HCT116 (cell line): ENCODE data around the gene DLG2. TPM values are rescaled to one million over a fixed set of nuclear protein-coding genes. Genes with fewer than 3 reads are reported as not detected.

Experiments used
- ATAC-seq: fragments of 200-7000 bp; cut with Tn5 transposase; 2 replicates; pipeline ENCODE4 v1.9.1; 2020; ENCODE audit warnings: mild to moderate bottlenecking, moderate library complexity
- BruUV-seq: library from RNA; stranded (reverse); fragments of 400-500 nt; replicated peaks from 2 replicates; lab custom pipeline; 2021; lab: Mats Ljungman, UMichigan
- CTCF ChIA-PET: fragments of 300-600 bp; sonication (Branson Sonifier 250); formaldehyde crosslinking; loops from one replicate; lab custom pipeline; 2021; ENCODE audit warnings: antibody characterized with exemption; lab: Charles Lee
- POLR2A ChIA-PET: fragments of 300-600, 350-600 bp; sonication (Branson Sonifier 250); formaldehyde crosslinking; loops from one replicate; lab custom pipeline; 2021; ENCODE audit warnings: antibody characterized with exemption; lab: Charles Lee
- RAD21 ChIA-PET, 2 experiments: fragments of 300-600 bp; sonication (Branson Sonifier 250); formaldehyde crosslinking; loops; one replicate each; lab custom pipeline; 2023; ENCODE audit warnings: low total read pairs in 2 of 2; ENCODE audit not compliant: uncharacterized antibody in 2 of 2, unreplicated experiment in 2 of 2, low non-redundant PET in 1 of 2; lab: Charles Lee
- DNase-seq: peaks from one replicate; pipeline ENCODE4 v3.0.0-alpha.2; 2010; ENCODE audit warnings: low read depth, low spot score
- H2AFZ ChIP-seq: fragments of 200-600 bp; shearing (Covaris generic), sonication (generic); 2 replicates; pipeline ENCODE4 v1.6.1; 2017; ENCODE audit warnings: low read depth, mixed run types, mixed read lengths, antibody characterized with exemption, low read length; ENCODE audit not compliant: poor library complexity, severe bottlenecking
- H3K27ac ChIP-seq: 2 replicates; pipeline ENCODE4 v1.5.1; 2012; ENCODE audit warnings: low read depth, low read length
- H3K27me3 ChIP-seq: fragments of 200-600 bp; sonication (generic); 2 replicates; pipeline ENCODE4 v1.6.1; 2016; ENCODE audit warnings: mixed run types, low read length, mixed read lengths; ENCODE audit not compliant: insufficient read depth
- H3K36me3 ChIP-seq, 2 experiments: fragments of 200-500 bp in 1 of 2; fragments of 200-600 bp in 1 of 2; sonication (Bioruptor generic) in 1 of 2; sonication (generic) in 1 of 2; 2 replicates each; pipeline versions ENCODE4 v1.5.1 to v1.6.1; 2014 to 2016; ENCODE audit warnings: low read length in 2 of 2, inconsistent platforms in 1 of 2, mixed read lengths in 1 of 2, mixed run types in 1 of 2; ENCODE audit not compliant: insufficient read depth in 2 of 2, control insufficient read depth in 1 of 2
- H3K4me1 ChIP-seq, 2 experiments: fragments of 200-600 bp in 1 of 2; sonication (generic) in 1 of 2; 2 replicates each; pipeline versions ENCODE4 v1.5.1 to v1.6.1; 2012 to 2017; ENCODE audit warnings: low read length in 2 of 2, inconsistent platforms in 1 of 2, mild to moderate bottlenecking in 1 of 2, mixed read lengths in 1 of 2, mixed run types in 1 of 2, moderate library complexity in 1 of 2; ENCODE audit not compliant: insufficient read depth in 2 of 2, control insufficient read depth in 1 of 2
- H3K4me2 ChIP-seq: fragments of 200-600 bp; sonication (generic); 2 replicates; pipeline ENCODE4 v1.6.1; 2017; ENCODE audit warnings: mixed run types, low read length, mixed read lengths
- H3K4me3 ChIP-seq, 2 experiments: fragments of 200-600 bp in 1 of 2; sonication (generic) in 1 of 2; replicated peaks in 1 of 2; 2 replicates each; pipeline ENCODE4 v1.5.1; 2011 to 2016; ENCODE audit warnings: low read length in 2 of 2, control low read depth in 1 of 2, low read depth in 1 of 2, mild to moderate bottlenecking in 1 of 2, mixed read lengths in 1 of 2, mixed run types in 1 of 2
- H3K79me2 ChIP-seq: fragments of 200-600 bp; sonication (generic); 2 replicates; pipeline ENCODE4 v1.6.1; 2017; ENCODE audit warnings: mild to moderate bottlenecking, mixed run types, low read length, moderate library complexity, mixed read lengths; ENCODE audit not compliant: insufficient read depth
- H3K9ac ChIP-seq: fragments of 200-600 bp; sonication (generic); 2 replicates; pipeline ENCODE4 v1.6.1; 2016; ENCODE audit warnings: low read length, mixed read lengths
- H3K9me2 ChIP-seq: fragments of 200-600 bp; sonication (generic), shearing (Covaris generic); 2 replicates; pipeline ENCODE4 v1.6.1; 2017; ENCODE audit warnings: mixed run types, mild to moderate bottlenecking, moderate library complexity; ENCODE audit not compliant: insufficient read depth
- H3K9me3 ChIP-seq, 2 experiments: fragments of 200-500 bp in 1 of 2; fragments of 200-600 bp in 1 of 2; sonication (Bioruptor generic) in 1 of 2; sonication (generic) in 1 of 2; 2 replicates each; pipeline ENCODE4 v1.6.1; 2014 to 2017; ENCODE audit warnings: low read length in 2 of 2, mixed read lengths in 2 of 2, inconsistent platforms in 1 of 2, low read depth in 1 of 2, mild to moderate bottlenecking in 1 of 2, mixed run types in 1 of 2, moderate library complexity in 1 of 2; ENCODE audit not compliant: control insufficient read depth in 1 of 2, insufficient read depth in 1 of 2
- H4K20me1 ChIP-seq: fragments of 200-600 bp; sonication (generic), shearing (Covaris generic); 2 replicates; pipeline ENCODE4 v1.6.1; 2017; ENCODE audit warnings: mixed run types, mild to moderate bottlenecking, moderate library complexity; ENCODE audit not compliant: insufficient read depth
- TCF7L2 ChIP-seq: IDR thresholded peaks from 2 replicates; pipeline ENCODE4 v1.7.0; 2011; ENCODE audit warnings: borderline replicate concordance, inconsistent platforms; ENCODE audit not compliant: insufficient read depth, insufficient read length; ENCODE audit errors: extremely low read depth
- intact Hi-C: fragments of 100-400 bp; cut with micrococcal nuclease; formaldehyde crosslinking; loops from 2 replicates; pipeline ENCODE4 v1.10.0; 2022
- total RNA-seq: library from RNA; stranded (reverse); gene quantifications from one replicate; pipeline ENCODE4 v1.2.1, GENCODE V29; 2021; ENCODE audit not compliant: unreplicated experiment
- TF ChIP-seq, protein P1 (sequence below), 3 experiments: fragments of 200-600 bp in 1 of 3; sonication (generic) in 1 of 3; IDR thresholded peaks in 2 of 3; conservative IDR thresholded peaks in 1 of 3; 2 replicates each; pipeline ENCODE4 v1.5.1; 2012 to 2017; ENCODE audit warnings: low read depth in 2 of 3, low read length in 2 of 3, antibody characterized with exemption in 1 of 3, borderline replicate concordance in 1 of 3, control low read depth in 1 of 3, mild to moderate bottlenecking in 1 of 3, mixed read lengths in 1 of 3, mixed run types in 1 of 3, moderate library complexity in 1 of 3; ENCODE audit not compliant: insufficient read depth in 1 of 3
- TF ChIP-seq, protein P2 (sequence below): IDR thresholded peaks from 2 replicates; pipeline ENCODE4 v1.6.1; 2012; ENCODE audit warnings: low read depth
- TF ChIP-seq, protein P3 (sequence below): IDR thresholded peaks from 2 replicates; pipeline ENCODE4 v1.6.1; 2011; ENCODE audit warnings: mild to moderate bottlenecking, low read length, moderate library complexity; ENCODE audit not compliant: insufficient replicate concordance; ENCODE audit errors: extremely low read depth

Gene DLG2
- total RNA-seq, 1 experiment from 2014 or later = 2.4 TPM

GRCh38 chr11:84412862-84413261, 1214.3 kb downstream of the DLG2 start:
- Histone ChIP-seq H3K9me2 (no peaks in the 10 kb centered on the region), H3K9ac (no peak overlapping the region), H3K4me3 (no peak overlapping the region), H4K20me1 (no peaks in the 10 kb centered on the region), H3K27ac (no peak overlapping the region), H3K4me1 (no peaks in the 10 kb centered on the region), H3K4me2 (no peak overlapping the region), H3K36me3 (no peaks in the 10 kb centered on the region), H3K79me2 (no peaks in the 10 kb centered on the region), H2AFZ (no peak overlapping the region), H3K27me3 (no peaks in the 10 kb centered on the region)
- intact Hi-C loops = no loop called here
- DNase-seq (no peak), ATAC-seq (no peak)
- POLR2A ChIA-PET = no interaction called here
- RAD21 ChIA-PET = no interaction called here
- TF ChIP-seq, protein P1, sequence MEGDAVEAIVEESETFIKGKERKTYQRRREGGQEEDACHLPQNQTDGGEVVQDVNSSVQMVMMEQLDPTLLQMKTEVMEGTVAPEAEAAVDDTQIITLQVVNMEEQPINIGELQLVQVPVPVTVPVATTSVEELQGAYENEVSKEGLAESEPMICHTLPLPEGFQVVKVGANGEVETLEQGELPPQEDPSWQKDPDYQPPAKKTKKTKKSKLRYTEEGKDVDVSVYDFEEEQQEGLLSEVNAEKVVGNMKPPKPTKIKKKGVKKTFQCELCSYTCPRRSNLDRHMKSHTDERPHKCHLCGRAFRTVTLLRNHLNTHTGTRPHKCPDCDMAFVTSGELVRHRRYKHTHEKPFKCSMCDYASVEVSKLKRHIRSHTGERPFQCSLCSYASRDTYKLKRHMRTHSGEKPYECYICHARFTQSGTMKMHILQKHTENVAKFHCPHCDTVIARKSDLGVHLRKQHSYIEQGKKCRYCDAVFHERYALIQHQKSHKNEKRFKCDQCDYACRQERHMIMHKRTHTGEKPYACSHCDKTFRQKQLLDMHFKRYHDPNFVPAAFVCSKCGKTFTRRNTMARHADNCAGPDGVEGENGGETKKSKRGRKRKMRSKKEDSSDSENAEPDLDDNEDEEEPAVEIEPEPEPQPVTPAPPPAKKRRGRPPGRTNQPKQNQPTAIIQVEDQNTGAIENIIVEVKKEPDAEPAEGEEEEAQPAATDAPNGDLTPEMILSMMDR (IDR thresholded peaks at IDR 0.05 in 2 of 3, conservative IDR thresholded peaks at IDR 0.05 in 1 of 3; ENCODE audit: borderline replicate concordance in 1 of 3, insufficient read depth in 1 of 3, low read depth in 2 of 3, low read length in 2 of 3) = no peak
- TF ChIP-seq, protein P2, sequence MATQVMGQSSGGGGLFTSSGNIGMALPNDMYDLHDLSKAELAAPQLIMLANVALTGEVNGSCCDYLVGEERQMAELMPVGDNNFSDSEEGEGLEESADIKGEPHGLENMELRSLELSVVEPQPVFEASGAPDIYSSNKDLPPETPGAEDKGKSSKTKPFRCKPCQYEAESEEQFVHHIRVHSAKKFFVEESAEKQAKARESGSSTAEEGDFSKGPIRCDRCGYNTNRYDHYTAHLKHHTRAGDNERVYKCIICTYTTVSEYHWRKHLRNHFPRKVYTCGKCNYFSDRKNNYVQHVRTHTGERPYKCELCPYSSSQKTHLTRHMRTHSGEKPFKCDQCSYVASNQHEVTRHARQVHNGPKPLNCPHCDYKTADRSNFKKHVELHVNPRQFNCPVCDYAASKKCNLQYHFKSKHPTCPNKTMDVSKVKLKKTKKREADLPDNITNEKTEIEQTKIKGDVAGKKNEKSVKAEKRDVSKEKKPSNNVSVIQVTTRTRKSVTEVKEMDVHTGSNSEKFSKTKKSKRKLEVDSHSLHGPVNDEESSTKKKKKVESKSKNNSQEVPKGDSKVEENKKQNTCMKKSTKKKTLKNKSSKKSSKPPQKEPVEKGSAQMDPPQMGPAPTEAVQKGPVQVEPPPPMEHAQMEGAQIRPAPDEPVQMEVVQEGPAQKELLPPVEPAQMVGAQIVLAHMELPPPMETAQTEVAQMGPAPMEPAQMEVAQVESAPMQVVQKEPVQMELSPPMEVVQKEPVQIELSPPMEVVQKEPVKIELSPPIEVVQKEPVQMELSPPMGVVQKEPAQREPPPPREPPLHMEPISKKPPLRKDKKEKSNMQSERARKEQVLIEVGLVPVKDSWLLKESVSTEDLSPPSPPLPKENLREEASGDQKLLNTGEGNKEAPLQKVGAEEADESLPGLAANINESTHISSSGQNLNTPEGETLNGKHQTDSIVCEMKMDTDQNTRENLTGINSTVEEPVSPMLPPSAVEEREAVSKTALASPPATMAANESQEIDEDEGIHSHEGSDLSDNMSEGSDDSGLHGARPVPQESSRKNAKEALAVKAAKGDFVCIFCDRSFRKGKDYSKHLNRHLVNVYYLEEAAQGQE = no peak
- TF ChIP-seq, protein P3, sequence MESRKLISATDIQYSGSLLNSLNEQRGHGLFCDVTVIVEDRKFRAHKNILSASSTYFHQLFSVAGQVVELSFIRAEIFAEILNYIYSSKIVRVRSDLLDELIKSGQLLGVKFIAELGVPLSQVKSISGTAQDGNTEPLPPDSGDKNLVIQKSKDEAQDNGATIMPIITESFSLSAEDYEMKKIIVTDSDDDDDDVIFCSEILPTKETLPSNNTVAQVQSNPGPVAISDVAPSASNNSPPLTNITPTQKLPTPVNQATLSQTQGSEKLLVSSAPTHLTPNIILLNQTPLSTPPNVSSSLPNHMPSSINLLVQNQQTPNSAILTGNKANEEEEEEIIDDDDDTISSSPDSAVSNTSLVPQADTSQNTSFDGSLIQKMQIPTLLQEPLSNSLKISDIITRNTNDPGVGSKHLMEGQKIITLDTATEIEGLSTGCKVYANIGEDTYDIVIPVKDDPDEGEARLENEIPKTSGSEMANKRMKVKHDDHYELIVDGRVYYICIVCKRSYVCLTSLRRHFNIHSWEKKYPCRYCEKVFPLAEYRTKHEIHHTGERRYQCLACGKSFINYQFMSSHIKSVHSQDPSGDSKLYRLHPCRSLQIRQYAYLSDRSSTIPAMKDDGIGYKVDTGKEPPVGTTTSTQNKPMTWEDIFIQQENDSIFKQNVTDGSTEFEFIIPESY = no peak
- no peak for TF ChIP-seq TCF7L2
- TF ChIP-seq, all 23 proteins: peak for 0
- no peaks in the 10 kb centered on the region for H3K9me3 ChIP-seq
- no TSS peak for BruUV-seq
- CTCF ChIA-PET = no interaction called here
